Sigmoid colon (tissue), 7 donors: ENCODE data around the gene PGS1. TPM values are rescaled to one million over a fixed set of nuclear protein-coding genes. Genes with fewer than 3 reads are reported as not detected.

ENCODE experiments used
- DNase-seq: peaks from one replicate; pipeline ENCODE4 v3.0.0-alpha.2; 2019
- H3K27ac ChIP-seq, 4 donors: fragments of 200-600 bp; sonication (generic); one replicate each; pipeline ENCODE4 v1.5.1; 2016 to 2019; ENCODE audit warnings: mild to moderate bottlenecking in 1 of 4
- H3K27me3 ChIP-seq, 3 donors: fragments of 200-600 bp; sonication (generic); one replicate each; pipeline ENCODE4 v1.5.1; 2019; ENCODE audit warnings: mild to moderate bottlenecking in 1 of 3
- H3K36me3 ChIP-seq, 4 donors: fragments of 200-600 bp; sonication (generic); one replicate each; pipeline ENCODE4 v1.5.1; 2016 to 2019
- H3K4me1 ChIP-seq, 4 donors: fragments of 200-600 bp; sonication (generic); one replicate each; pipeline ENCODE4 v1.5.1; 2017 to 2019
- H3K4me3 ChIP-seq, 4 donors: fragments of 200-600 bp; sonication (generic); one replicate each; pipeline ENCODE4 v1.5.1; 2017 to 2019; ENCODE audit warnings: mild to moderate bottlenecking in 2 of 4, moderate library complexity in 1 of 4
- H3K9me3 ChIP-seq, 4 donors: fragments of 200-600 bp in 3 of 4; sonication (generic) in 3 of 4; one replicate each; pipeline versions ENCODE4 v1.5.1 to v1.6.1; 2013 to 2019
- EP300 ChIP-seq, 4 donors: sonication (generic); formaldehyde crosslinking; IDR thresholded peaks; one replicate each; pipeline ENCODE4 v1.6.1; 2017; ENCODE audit warnings: antibody characterized with exemption in 4 of 4
- POLR2A ChIP-seq, 2 donors: fragments of 450-650 bp; IDR thresholded peaks; one replicate each; pipeline ENCODE4 v1.6.1; 2016; ENCODE audit warnings: antibody characterized with exemption in 2 of 2, mild to moderate bottlenecking in 2 of 2, moderate library complexity in 2 of 2
- POLR2AphosphoS5 ChIP-seq, 4 donors: sonication (generic); formaldehyde crosslinking; IDR thresholded peaks; one replicate each; pipeline ENCODE4 v1.6.1; 2017; ENCODE audit warnings: antibody characterized with exemption in 4 of 4
- WGBS, 2 donors: extraction: QIAGEN DNeasy Blood & Tissue Kit; methylation state at CpG; one replicate each; pipeline ENCODE4 v1.1.7; 2013; 5-methylcytosine and 5-hydroxymethylcytosine counted together
- intact Hi-C: fragments of 100-400 bp; cut with DNase I; formaldehyde crosslinking; loops from one replicate; pipeline ENCODE4 v1.15.1; 2023
- polyA plus RNA-seq, 3 donors: library from polyadenylated mRNA; stranded (reverse); fragments of 200-250 nt; gene quantifications; one replicate each; pipeline ENCODE4 v1.2.3, GENCODE V29; 2013
- total RNA-seq, 4 donors: library from RNA; depleted of rRNA; stranded (reverse); fragments of >200 nt; gene quantifications; one replicate each; pipeline ENCODE4 v1.1.0, GENCODE V29; 2016
- TF ChIP-seq, protein P1 (sequence below), 4 experiments: fragments of 450-650 bp in 3 of 4; fragments of 200-600 bp in 1 of 4; IDR thresholded peaks; one replicate each; pipeline ENCODE4 v1.5.1; 2016 to 2019; ENCODE audit warnings: antibody characterized with exemption in 4 of 4, mild to moderate bottlenecking in 3 of 4, moderate library complexity in 2 of 4
- donor health status: healthy with polysubstance abuse.
- donor health status: Bipolar disorder and iron deficiency.
- donor health status: healthy.

PGS1 gene
- total and polyA plus RNA-seq, 7 donors: 9.9 to 36.9 (median 28.6) TPM

DNA sequence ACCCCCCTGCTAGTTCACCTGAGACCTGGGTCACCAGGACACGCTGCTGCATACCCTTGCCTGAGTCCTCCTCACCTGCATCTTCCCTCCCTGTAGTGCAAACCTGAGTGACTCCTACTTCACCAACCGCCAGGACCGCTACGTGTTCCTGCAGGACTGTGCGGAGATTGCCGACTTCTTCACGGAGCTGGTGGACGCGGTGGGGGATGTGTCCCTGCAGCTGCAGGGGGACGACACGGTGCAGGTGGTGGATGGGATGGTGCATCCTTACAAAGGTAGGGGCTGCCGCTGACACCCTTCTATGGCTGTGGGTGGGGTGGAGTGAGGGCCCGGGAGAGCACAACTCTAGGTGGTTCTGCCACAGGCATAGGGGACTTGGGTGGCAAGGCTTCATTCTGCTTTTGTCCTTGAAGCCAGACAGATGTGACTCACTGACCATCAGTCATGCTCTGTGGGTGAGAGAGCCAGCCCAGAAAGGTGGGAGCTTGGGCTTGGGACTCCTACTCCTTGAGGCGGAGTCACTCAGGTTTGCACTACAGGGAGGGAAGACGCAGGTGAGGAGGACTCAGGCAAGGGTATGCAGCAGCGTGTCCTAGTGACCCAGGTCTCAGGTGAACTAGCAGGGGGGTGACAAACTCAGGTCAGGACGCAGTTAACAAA is 22.3 kb downstream of the PGS1 start:
- DNase-seq: no peak
- Histone ChIP-seq H3K4me1 (peaks cover 0 to 37% (median 21%) of the 10 kb centered on the region in 4 donors), H3K4me3 (no peak overlapping the region), H3K27ac (no peak overlapping the region), H3K27me3 (no peaks in the 10 kb centered on the region), H3K9me3 (no peaks in the 10 kb centered on the region), H3K36me3 (peaks cover 36 to 88% (median 53%) of the 10 kb centered on the region in 4 donors)
- intact Hi-C loops: no loop called here
- WGBS, 2 donors: 91 to 92% methylated on average over 17 of the region's 17 CpGs
- TF ChIP-seq POLR2A (IDR thresholded peaks at IDR 0.05): no peak
- TF ChIP-seq EP300 (IDR thresholded peaks at IDR 0.05): no peak
- no peak for TF ChIP-seq POLR2AphosphoS5 (IDR thresholded peaks at IDR 0.05)
- TF ChIP-seq, protein P1, sequence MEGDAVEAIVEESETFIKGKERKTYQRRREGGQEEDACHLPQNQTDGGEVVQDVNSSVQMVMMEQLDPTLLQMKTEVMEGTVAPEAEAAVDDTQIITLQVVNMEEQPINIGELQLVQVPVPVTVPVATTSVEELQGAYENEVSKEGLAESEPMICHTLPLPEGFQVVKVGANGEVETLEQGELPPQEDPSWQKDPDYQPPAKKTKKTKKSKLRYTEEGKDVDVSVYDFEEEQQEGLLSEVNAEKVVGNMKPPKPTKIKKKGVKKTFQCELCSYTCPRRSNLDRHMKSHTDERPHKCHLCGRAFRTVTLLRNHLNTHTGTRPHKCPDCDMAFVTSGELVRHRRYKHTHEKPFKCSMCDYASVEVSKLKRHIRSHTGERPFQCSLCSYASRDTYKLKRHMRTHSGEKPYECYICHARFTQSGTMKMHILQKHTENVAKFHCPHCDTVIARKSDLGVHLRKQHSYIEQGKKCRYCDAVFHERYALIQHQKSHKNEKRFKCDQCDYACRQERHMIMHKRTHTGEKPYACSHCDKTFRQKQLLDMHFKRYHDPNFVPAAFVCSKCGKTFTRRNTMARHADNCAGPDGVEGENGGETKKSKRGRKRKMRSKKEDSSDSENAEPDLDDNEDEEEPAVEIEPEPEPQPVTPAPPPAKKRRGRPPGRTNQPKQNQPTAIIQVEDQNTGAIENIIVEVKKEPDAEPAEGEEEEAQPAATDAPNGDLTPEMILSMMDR (IDR thresholded peaks at IDR 0.05): no peak

DNA sequence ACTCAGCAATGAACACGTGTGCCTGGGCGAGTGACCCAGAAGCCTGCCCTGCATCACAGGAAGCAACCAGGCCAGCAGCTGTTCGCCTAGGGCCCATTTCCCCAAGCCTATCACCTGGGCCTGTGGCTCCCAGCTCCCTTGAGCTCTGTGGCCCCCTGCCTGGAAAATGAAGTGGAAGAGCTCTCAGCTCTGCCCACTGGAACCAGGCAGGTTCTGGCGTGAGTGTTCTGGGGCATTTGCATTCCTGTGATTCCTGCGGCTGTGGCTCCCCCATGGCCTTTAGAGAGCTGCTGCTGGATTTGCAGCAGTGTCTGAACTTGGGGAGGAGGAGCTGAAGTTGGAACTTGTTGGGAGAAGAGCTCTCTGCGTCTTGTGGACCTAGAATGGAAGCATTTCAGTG is 22.8 kb downstream of the PGS1 start:
- intact Hi-C loops: no loop called here
- no peak overlapping the region for H3K4me3 ChIP-seq
- no peaks in the 10 kb centered on the region for H3K9me3 ChIP-seq
- H3K36me3 ChIP-seq: peaks cover 37 to 87% (median 54%) of the 10 kb centered on the region in 4 donors
- H3K27ac ChIP-seq: no peak overlapping the region
- H3K4me1 ChIP-seq: peaks cover 0 to 36% (median 21%) of the 10 kb centered on the region in 4 donors
- TF ChIP-seq EP300 (IDR thresholded peaks at IDR 0.05): no peak
- TF ChIP-seq POLR2A (IDR thresholded peaks at IDR 0.05): no peak
- TF ChIP-seq, protein P1 (IDR thresholded peaks at IDR 0.05): no peak
- no peaks in the 10 kb centered on the region for H3K27me3 ChIP-seq
- DNase-seq: no peak
- WGBS, 2 donors: 76 to 87% methylated on average over 6 of the region's 6 CpGs

DNA sequence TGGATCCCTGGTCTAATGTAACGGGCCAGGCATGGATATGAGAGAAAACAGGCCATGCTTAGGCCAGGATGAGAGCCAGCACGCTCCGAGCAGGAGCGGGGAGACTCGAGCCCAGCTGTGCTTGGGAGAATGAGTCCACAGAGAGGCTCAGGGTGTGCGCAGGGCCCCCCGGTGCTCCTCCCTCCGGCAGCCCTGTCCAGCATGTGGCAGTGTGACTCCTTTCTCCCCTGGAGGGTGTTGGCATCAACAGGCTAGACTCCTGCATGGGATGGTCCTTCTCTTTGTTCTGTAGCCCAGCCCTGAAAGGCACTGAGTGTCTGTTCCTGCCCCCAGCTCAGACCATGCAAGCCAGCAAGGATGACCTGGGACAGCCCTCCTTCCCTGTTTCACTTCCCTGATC is 23.4 kb downstream of the PGS1 start:
- intact Hi-C loops: no loop called here

DNA sequence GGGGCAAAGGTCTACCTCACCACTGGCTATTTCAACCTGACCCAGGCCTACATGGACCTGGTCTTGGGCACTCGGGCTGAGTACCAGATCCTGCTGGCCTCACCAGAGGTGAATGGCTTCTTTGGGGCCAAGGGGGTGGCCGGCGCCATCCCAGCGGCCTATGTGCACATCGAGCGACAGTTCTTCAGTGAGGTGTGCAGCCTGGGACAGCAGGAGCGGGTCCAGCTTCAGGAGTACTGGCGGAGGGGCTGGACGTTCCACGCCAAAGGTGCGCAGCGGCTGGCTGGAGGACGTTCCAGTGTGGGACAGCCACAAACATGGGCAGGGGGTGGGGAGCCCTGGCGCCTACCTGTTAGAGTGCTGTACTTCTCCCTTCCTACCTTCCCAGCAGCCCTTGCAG is 25.4 kb downstream of the PGS1 start:
- WGBS, 2 donors: 92 to 97% methylated on average over 14 of the region's 14 CpGs
- DNase-seq: no peak
- Histone ChIP-seq H3K27me3 (no peaks in the 10 kb centered on the region), H3K4me1 (peaks cover 0 to 14% (median 5%) of the 10 kb centered on the region in 4 donors), H3K27ac (no peak overlapping the region), H3K9me3 (no peaks in the 10 kb centered on the region), H3K36me3 (peaks cover 36 to 76% (median 51%) of the 10 kb centered on the region in 4 donors), H3K4me3 (no peak overlapping the region)
- TF ChIP-seq POLR2A (IDR thresholded peaks at IDR 0.05) (no peak), POLR2AphosphoS5 (IDR thresholded peaks at IDR 0.05) (no peak), EP300 (IDR thresholded peaks at IDR 0.05) (no peak)
- TF ChIP-seq, protein P1 (IDR thresholded peaks at IDR 0.05): no peak
- intact Hi-C loops: no loop called here

More for the DNA sequence above, 23.4 kb downstream of the PGS1 start:
- Histone ChIP-seq H3K9me3 (no peaks in the 10 kb centered on the region), H3K4me1 (peaks cover 0 to 30% (median 17%) of the 10 kb centered on the region in 4 donors), H3K36me3 (peaks cover 37 to 88% (median 56%) of the 10 kb centered on the region in 4 donors), H3K4me3 (no peak overlapping the region), H3K27ac (no peak overlapping the region), H3K27me3 (no peaks in the 10 kb centered on the region)
- TF ChIP-seq POLR2A (IDR thresholded peaks at IDR 0.05) (no peak), POLR2AphosphoS5 (IDR thresholded peaks at IDR 0.05) (no peak), EP300 (IDR thresholded peaks at IDR 0.05) (no peak)
- TF ChIP-seq, protein P1 (IDR thresholded peaks at IDR 0.05): no peak
- 57 to 90% methylated on average over 8 of the region's 8 CpGs for WGBS, 2 donors
- no peak for DNase-seq
